HTR-8/SVneo (cell line): ENCODE results near the gene TRPM2.
"Not testable (repeated sequence)": the region's sequence is repeated elsewhere in the genome, so short reads cannot be mapped to it uniquely, and the experiment has no call there.

Experiments used
- DNase-seq: peaks from one replicate; pipeline ENCODE4 v3.0.0; 2011; ENCODE audit warnings: low spot score, mixed read lengths; ENCODE audit not compliant: insufficient read length
- FAIRE-seq: peaks from 2 replicates; lab custom pipeline; 2011; peaks lifted over from hg19 to GRCh38; lab: Jason Lieb, UNC

Gene TRPM2

DNA sequence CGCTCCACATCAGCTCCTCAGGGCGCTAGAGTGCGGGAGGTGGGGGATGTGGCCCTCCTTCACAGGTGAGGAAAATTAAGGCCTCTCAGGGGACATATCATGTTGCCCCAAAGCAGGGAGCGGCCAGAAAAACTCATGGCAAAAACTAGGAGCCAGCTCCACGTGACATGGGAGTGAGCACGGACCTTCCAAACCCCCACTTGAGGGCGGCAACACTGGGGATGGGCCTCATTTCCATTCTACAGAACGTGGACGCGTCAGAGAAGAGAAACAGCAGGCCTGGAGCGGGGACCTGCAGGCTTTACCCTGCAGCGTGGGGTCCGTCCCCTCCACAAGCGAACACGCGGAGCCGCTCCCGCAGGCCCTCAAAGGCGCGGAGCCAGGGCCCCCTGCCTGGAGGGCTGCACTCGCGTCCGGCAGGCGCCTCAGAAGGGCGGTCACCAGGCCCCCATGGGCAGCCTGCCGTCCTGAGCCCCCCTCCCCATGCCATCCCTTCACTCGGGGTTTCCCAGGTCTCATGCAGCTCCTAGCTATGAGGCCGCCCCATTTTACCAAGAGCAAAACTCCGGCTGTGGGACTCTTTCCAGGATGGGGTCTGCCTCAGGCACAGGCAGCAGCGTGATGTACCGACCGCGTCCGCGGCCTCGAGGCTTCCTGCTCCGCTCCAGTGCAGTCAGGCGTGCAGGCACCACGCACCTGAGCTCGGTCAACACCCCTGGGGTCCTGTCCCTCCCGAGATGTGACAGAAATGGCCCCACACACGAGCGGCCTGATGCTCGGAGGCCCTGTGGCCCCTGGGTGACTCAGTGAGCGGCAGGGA lies 19.7 kb upstream of the TRPM2 start:
- DNase-seq (no peak), FAIRE-seq (no peak)

GRCh38 chr21:44334329-44335030 lies 18.9 kb upstream of the TRPM2 start:
- no peak for FAIRE-seq

DNA sequence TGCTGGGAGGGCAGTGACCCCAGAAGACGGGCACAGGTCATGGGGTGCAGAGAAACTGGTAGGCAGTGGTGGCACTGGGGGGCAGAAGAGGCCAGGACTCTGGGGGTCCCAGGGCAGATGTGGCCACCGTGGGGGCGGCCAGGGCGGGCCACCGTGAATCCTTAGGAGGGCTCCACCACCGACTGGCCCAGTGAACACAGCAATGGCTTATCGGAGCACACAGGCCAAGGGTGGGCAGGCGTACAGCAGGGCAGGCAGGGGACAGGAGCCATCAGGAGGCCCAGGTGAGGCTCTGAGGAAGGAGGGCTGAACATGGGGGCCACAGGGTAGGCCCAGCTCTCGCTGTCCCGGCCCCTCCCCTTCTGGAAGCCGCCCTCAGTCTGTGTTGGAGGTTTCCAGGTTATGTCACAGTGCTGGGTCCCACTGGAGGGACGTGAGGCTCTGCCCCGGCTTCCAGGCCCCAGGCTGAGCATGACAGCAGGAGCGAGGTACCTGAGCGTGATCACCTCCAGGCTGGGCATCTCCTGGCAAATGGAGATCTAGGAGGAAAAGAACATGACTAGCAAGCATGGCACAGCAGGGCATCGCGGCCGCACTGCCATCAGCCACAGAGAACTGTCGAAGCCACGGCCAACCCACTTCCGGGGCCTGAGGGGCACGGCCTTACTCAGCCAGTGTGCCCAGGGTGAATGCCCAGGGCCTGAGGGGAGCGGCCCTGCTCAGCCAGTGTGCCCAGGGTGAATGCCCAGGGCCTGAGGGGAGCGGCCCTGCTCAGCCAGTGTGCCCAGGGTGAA lies 18.0 kb upstream of the TRPM2 start:
- FAIRE-seq (no peak), DNase-seq (no peak)

More at GRCh38 chr21:44334329-44335030, 18.9 kb upstream of the TRPM2 start:
- DNase-seq: no peak

- DNase-seq: no peak
- FAIRE-seq: no peak
Observed at GRCh38 chr21:44337449-44337848, 16.0 kb upstream of the TRPM2 start.

DNA sequence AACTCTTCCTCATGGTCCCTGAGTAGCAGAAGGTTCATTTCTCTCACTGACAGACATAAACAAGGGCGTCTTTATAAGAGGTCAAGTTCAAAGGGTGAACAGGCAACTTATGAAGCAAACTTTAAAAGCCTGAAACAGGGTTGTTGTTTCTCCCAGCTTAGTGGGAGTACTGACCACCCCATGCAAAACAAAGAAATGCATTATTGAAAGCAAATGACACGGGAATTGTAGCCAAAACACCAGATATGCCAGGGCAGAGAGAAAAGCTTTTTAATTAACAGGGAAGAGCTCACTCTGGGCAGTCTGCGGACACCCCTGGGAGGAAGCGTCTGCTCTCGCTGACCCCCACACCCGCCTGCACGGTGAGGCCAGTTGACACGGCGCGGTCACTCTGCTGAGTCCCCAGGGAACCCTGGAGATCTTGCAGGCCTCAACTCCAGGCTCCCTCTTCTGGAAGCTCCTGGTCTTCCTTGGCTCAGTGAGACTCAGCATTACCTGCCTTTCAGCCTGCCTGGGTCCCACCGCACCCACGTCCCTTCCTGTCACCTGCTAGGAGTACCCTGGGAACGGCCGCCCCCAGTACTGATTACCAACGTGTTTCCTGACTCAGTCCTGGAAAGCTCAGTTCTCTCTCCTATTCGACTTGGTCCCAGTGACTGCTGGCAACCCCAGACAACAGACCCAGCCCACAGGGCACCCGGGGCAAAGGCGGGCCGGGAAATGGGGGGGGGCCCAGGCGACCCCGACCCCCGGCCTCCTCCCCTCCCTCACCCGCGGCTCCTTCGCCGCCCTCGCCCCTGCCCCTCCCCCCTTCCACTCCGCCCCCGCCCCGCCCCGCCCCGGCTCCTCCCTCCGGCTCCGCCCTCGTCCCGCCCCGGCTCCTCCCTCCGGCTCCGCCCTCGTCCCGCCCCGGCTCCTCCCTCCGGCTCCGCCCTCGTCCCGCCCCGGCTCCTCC lies 15.2 kb upstream of the TRPM2 start:
- DNase-seq (peak; percentile 65), FAIRE-seq (no peak)

DNA sequence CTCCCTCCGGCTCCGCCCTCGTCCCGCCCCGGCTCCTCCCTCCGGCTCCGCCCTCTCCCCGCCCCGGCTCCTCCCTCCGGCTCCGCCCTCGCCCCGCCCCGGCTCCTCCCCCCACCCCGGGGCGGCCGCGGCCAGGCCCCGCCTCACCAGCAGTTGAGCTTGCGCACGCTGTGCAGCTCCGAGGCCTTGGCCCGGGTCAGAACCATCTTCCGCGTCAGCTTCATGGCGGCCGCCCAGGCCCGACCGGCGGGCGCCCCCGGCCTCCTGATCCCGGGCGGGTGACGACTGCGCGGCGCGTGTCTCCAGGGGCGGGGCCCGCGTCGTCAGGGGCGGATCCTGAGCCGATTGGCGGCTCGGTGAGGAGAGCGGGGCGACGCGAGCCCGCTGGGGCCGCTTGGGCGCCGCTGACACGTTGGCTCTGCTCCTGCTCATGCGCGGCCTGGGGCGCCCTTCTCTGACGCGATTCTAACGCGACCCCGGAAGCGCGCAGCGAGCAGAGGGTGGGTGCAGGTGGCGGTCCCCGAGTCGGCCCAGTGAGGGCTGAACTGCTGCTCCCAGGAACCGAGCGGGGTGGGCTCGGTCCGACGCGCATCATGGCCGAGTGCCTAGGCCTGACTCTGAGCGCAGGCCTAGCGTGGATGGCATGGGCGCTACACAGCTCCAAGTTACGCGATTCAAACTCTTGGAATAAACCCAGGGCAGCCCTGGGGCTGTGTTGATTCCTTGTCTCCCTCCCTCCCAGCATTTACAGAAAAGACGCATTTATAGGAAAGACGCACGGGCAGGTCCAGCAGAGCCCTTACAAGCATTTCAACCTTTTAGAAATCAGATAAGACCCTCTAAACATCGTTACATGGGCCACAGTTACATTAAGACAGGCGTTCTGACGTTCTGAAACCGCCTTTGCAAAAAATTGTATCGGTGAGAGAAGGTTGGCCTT lies 14.2 kb upstream of the TRPM2 start, which contains the start of gene CFAP410:
Gene CFAP410, minus strand, starts transcription at position 420 of the 940 bp plus-strand sequence. Its CDS starts 196 bp downstream, at position 224.
- peak; percentile 51 for FAIRE-seq

DNA sequence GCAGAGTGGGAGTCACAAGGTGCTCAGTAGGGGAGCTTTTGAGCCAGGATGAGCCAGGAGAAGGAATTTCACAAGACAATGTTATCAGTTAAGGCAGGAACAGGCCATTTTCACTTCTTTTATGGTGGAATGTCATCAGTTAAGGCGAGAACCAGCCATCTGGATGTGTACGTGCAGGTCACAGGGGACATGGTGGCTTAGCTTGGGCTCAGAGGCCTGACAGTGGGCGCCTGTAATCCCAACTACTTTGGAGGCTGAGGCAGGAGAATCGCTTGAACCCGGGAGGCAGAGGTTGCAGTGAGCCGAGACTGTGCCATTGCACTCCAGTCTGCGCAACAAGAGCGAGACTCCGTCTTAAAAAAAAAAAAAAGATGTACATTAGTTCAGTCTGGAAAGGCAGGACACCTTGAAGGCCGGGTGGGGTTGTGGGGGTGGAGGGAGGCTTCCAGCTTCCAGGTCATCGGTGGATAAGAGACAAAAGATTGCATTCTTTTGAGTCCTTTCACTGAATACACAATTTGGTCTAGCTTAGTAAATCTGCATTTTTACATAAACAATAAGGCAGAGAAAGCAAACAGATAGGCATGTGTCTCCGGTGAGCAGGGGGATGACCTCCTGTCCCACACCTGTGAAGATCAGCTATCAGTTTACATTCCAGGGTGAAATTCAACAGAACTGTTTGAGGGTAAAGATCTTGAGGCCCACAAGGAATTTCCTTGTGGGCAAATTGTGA lies 11.5 kb upstream of the TRPM2 start:
- not testable (repeated sequence) for FAIRE-seq, DNase-seq

More for the DNA sequence above, 14.2 kb upstream of the TRPM2 start, which contains the start of gene CFAP410:
- peak; percentile 96 for DNase-seq

GRCh38 chr21:44342981-44343380 lies 10.4 kb upstream of the TRPM2 start:
- FAIRE-seq, DNase-seq: not testable (repeated sequence)

- no peak for FAIRE-seq
- no peak for DNase-seq
Observed at GRCh38 chr21:44344541-44345183, 8.8 kb upstream of the TRPM2 start.

DNA sequence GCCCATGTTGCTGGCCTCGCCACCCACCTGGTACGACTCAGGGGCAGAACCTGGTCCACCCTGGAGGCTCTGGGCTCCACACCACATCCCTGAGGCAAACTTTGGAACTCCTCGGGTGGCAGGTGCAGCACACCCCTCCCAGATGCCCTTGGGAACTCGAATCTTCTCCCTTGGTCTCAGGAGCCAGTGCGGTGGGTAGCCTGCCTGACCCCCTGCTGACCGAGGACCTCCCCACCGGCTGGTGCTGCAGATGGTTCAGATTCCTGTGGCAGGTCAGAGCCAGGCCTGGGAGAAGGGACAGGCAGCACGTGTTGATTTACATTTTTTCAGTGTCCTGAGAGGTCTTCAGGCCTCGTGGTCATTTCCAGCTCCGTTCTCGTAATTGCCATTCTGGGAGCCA lies 7.9 kb upstream of the TRPM2 start:
- FAIRE-seq: no peak
- no peak for DNase-seq

DNA sequence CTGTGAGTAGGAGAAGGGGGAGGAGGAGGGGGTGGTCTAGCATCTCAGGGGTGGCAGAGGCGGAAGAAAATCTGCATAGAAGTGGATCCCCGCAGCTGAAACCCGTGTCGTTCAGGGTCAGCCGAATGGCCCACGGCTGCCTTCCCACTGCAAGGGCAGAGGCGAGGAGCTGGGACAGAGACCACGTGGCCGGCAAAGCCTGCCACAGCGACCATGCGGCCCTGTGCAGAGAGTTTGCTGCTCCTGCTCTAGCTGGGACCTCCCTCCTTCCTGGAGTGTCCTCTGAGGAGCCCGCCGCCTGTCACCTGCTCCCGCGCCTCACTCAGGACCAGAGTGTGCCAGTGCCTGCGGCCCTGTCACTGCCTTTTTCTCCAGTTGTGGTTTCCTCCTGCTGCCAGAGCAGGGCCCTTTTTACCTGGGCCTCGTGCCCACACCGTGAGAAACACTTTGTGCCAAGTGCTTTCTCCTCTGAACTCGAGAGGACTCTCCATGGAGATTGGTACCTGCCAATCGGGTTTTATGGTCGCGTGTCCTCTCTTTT lies 5.4 kb upstream of the TRPM2 start:
- DNase-seq (no peak), FAIRE-seq (no peak)

- DNase-seq (no peak), FAIRE-seq (no peak)
Observed at GRCh38 chr21:44348861-44349260, 4.6 kb upstream of the TRPM2 start.

GRCh38 chr21:44349416-44349846 lies 4.0 kb upstream of the TRPM2 start:
- FAIRE-seq (no peak), DNase-seq (no peak)

GRCh38 chr21:44349847-44350772 lies 3.3 kb upstream of the TRPM2 start:
- FAIRE-seq (no peak), DNase-seq (no peak)

GRCh38 chr21:44350773-44351481 lies 2.5 kb upstream of the TRPM2 start:
- FAIRE-seq (no peak), DNase-seq (no peak)
